MM.1S (cell line): ENCODE results near the gene KLK8.

ENCODE experiments used
- DNase-seq: peaks from one replicate; pipeline ENCODE4 v3.0.0-alpha.2; 2015
- H2AFZ ChIP-seq: fragments of 300-600 bp; sonication (generic); 2 replicates; pipeline ENCODE4 v1.6.0; 2016; ENCODE audit warnings: antibody characterized with exemption, low read length
- H3F3A ChIP-seq: fragments of 300-600 bp; sonication (generic); 2 replicates; pipeline ENCODE4 v1.6.1; 2016; ENCODE audit warnings: mild to moderate bottlenecking, antibody characterized with exemption, low read length, moderate library complexity, mixed read lengths; ENCODE audit not compliant: insufficient read depth
- H3K27ac ChIP-seq: fragments of 300-600 bp; sonication (generic); 2 replicates; pipeline ENCODE4 v1.5.1; 2016; ENCODE audit warnings: mild to moderate bottlenecking, low read length
- H3K27me3 ChIP-seq: fragments of 300-600 bp; sonication (generic); replicated peaks from 2 replicates; pipeline ENCODE4 v1.6.0; 2016; ENCODE audit warnings: low read length; ENCODE audit not compliant: insufficient read depth
- H3K36me3 ChIP-seq: fragments of 300-600 bp; sonication (generic); replicated peaks from 2 replicates; pipeline ENCODE4 v1.6.1; 2016; ENCODE audit warnings: mild to moderate bottlenecking, low read length, mixed read lengths; ENCODE audit not compliant: insufficient read depth
- H3K4me1 ChIP-seq: fragments of 300-600 bp; sonication (generic); 2 replicates; pipeline ENCODE4 v1.6.1; 2016; ENCODE audit warnings: low read length, mixed read lengths
- H3K4me2 ChIP-seq: fragments of 300-600 bp; sonication (generic); 2 replicates; pipeline ENCODE4 v1.6.0; 2016; ENCODE audit warnings: low read depth, low read length
- H3K4me3 ChIP-seq: fragments of 300-600 bp; sonication (generic); 2 replicates; pipeline ENCODE4 v1.5.1; 2016; ENCODE audit warnings: low read length, mixed read lengths
- H3K79me2 ChIP-seq: fragments of 300-600 bp; sonication (generic); 2 replicates; pipeline ENCODE4 v1.6.1; 2016; ENCODE audit warnings: mixed run types, low read length, mixed read lengths
- H3K9ac ChIP-seq: fragments of 300-600 bp; sonication (generic); 2 replicates; pipeline ENCODE4 v1.6.1; 2016; ENCODE audit warnings: low read length, mixed read lengths
- H3K9me2 ChIP-seq: fragments of 300-600 bp; sonication (generic); replicated peaks from 2 replicates; pipeline ENCODE4 v1.6.1; 2016; ENCODE audit warnings: mild to moderate bottlenecking, low read length, mixed read lengths; ENCODE audit not compliant: insufficient read depth
- H3K9me3 ChIP-seq: fragments of 300-600 bp; sonication (generic); replicated peaks from 2 replicates; pipeline ENCODE4 v1.6.1; 2016; ENCODE audit warnings: mild to moderate bottlenecking, low read length, mixed read lengths; ENCODE audit not compliant: insufficient read depth
- H4K20me1 ChIP-seq: fragments of 300-600 bp; sonication (generic); 2 replicates; pipeline ENCODE4 v1.6.1; 2016; ENCODE audit warnings: mild to moderate bottlenecking, low read length, moderate library complexity, mixed read lengths; ENCODE audit not compliant: insufficient read depth
- CTCF ChIP-seq: fragments of 300-600 bp; sonication (generic); IDR thresholded peaks from 2 replicates; pipeline ENCODE4 v1.5.1; 2016; ENCODE audit warnings: antibody characterized with exemption, low read length, mixed read lengths
- EZH2 ChIP-seq: fragments of 300-600 bp; sonication (generic); optimal IDR thresholded peaks from 2 replicates; pipeline ENCODE3; 2017; ENCODE audit warnings: low read depth, mild to moderate bottlenecking, antibody characterized with exemption, low read length, mixed read lengths
- EZH2phosphoT487 ChIP-seq: fragments of 300-600 bp; sonication (generic); IDR thresholded peaks from 2 replicates; pipeline ENCODE4 v1.6.1; 2018; ENCODE audit warnings: antibody characterized with exemption, low read length

The KLK8 gene

DNA sequence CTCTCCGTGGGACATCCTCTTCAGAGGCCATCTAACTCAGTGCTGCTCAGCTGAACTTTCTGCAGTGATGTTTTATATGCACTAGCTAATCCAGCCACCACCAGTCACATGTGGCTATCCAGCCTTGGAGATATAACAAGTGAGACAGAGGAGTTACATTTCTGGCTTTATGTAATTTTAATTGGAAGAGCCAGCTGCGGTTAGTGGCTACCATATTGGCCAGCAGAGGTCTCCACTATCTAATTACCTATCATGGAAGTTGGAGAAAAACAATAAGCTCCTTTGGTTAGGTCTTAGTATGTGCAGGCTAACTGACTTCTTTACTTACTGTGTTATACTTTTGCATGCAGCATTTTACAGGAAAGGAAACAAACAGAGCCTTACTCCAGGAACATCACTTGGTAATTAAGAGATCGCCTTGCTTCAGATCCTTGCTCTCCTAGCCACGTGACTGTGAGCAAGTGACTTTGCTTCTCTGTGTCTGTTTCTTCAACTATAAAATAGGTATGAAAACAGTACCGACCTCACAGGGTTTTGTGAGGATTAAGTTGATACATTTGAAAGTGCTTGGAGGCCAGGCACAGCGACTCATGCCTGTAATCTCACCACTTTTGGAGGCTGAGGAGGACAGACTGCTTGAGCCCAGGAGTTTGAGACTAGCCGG lies 19.7 kb upstream of the KLK8 start:
- Histone ChIP-seq H4K20me1 (no peaks in the 10 kb centered on the region), H3K9me3 (no peaks in the 10 kb centered on the region), H3K9me2 (no peaks in the 10 kb centered on the region), H3F3A (no peaks in the 10 kb centered on the region), H3K4me2 (no peak overlapping the region), H3K4me3 (no peak overlapping the region), H3K36me3 (no peaks in the 10 kb centered on the region), H3K27ac (no peak overlapping the region), H3K9ac (no peak overlapping the region), H3K4me1 (no peaks in the 10 kb centered on the region), H3K79me2 (no peaks in the 10 kb centered on the region), H2AFZ (no peak overlapping the region), H3K27me3 (peaks cover 9% of the 10 kb centered on the region)
- DNase-seq = peak; percentile 17
- TF ChIP-seq EZH2 = no peak
- no peak for TF ChIP-seq EZH2phosphoT487
- TF ChIP-seq CTCF = peak; percentile 55

GRCh38 chr19:51019544-51019925 lies 18.1 kb upstream of the KLK8 start, which contains the start of gene KLK10:
KLK10 (minus strand) TSS chr19:51019709; CDS start chr19:51019130, 579 bp downstream.
- no peaks in the 10 kb centered on the region for H3K9me2 ChIP-seq
- no peaks in the 10 kb centered on the region for H3K79me2 ChIP-seq
- DNase-seq = no peak
- H3K36me3 ChIP-seq = no peaks in the 10 kb centered on the region
- no peak within 1 kb of the TSS for H3K4me3 ChIP-seq
- no peaks in the 10 kb centered on the region for H3K9me3 ChIP-seq
- no peaks in the 10 kb centered on the region for H3K4me1 ChIP-seq
- H3K9ac ChIP-seq = no peak within 1 kb of the TSS
- no peak within 1 kb of the TSS for H3K27ac ChIP-seq
- TF ChIP-seq EZH2 = no peak
- no peak for TF ChIP-seq EZH2phosphoT487
- no peak for TF ChIP-seq CTCF
- no peak within 1 kb of the TSS for H2AFZ ChIP-seq
- no peaks in the 10 kb centered on the region for H3F3A ChIP-seq
- H3K4me2 ChIP-seq = no peak within 1 kb of the TSS
- peaks cover 9% of the 10 kb centered on the region for H3K27me3 ChIP-seq
- H4K20me1 ChIP-seq = no peaks in the 10 kb centered on the region

DNA sequence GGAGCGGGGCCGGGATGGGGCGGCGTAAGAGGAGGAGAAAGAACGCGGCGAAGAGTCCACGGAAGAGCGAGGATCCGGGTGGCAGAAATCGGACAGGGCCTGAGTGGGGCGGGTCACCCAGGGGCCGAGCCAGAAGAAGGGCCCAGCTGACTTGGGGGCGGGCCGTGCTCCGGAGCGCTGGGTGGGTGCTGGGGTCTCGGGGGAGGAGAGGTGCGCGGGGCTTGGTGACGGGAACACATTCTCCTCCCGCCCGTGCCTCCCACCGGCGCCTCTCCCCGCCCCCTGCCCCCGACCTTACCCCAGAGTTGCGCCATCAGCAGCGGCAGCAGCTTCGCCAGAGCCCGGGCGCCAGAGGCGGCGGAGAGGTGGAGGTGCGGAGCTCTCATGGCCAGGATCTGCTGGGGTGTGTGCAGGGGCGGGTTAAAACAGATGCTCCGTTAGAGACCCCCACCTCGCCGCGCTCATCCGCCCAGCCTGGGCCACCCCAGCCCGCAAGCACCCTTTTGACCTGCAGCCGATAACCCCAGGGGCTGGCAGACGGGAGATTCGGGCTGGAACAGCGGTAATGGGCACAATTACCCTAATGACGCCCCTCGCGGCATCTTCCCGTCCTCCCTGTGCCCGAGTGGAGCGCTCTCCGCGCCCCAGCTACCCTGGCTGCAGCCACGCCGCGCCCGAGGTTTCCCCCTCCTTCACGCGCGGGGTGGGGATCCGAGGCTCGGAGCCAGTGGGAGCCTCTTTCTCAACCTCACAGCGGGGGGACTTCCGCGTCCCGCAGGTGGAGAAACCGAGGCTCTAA lies 17.5 kb upstream of the KLK8 start:
- H3K27ac ChIP-seq = no peak overlapping the region

More for the DNA sequence above, 17.5 kb upstream of the KLK8 start:
- Histone ChIP-seq H3K4me3 (no peak overlapping the region), H3K9me2 (no peaks in the 10 kb centered on the region), H3F3A (no peaks in the 10 kb centered on the region), H3K4me1 (no peaks in the 10 kb centered on the region), H3K9ac (no peak overlapping the region), H4K20me1 (no peaks in the 10 kb centered on the region), H2AFZ (no peak overlapping the region), H3K79me2 (no peaks in the 10 kb centered on the region), H3K9me3 (no peaks in the 10 kb centered on the region), H3K4me2 (no peak overlapping the region), H3K36me3 (no peaks in the 10 kb centered on the region), H3K27me3 (peaks cover 9% of the 10 kb centered on the region)
- TF ChIP-seq EZH2phosphoT487 (no peak), EZH2 (no peak), CTCF (no peak)
- DNase-seq = no peak
